GM23248 (cell line): Measurements from ENCODE around the gene PDP2. TPM values are rescaled to one million over a fixed set of nuclear protein-coding genes. Genes with fewer than 3 reads are reported as not detected.
"Not testable (repeated sequence)": the region's sequence is repeated elsewhere in the genome, so short reads cannot be mapped to it uniquely, and the experiment has no call there.

ENCODE experiments used
- DNase-seq: peaks from one replicate; pipeline ENCODE4 v3.0.0-alpha.2; 2015
- H2AFZ ChIP-seq: fragments of 200-600 bp; sonication (generic); 2 replicates; pipeline ENCODE4 v1.6.1; 2016; ENCODE audit warnings: antibody characterized with exemption
- H3F3A ChIP-seq: fragments of 200-600 bp; sonication (generic); 2 replicates; pipeline ENCODE4 v1.6.1; 2016; ENCODE audit warnings: mild to moderate bottlenecking, antibody characterized with exemption, mixed run types; ENCODE audit not compliant: insufficient read depth
- H3K27ac ChIP-seq: fragments of 200-600 bp; sonication (generic); 2 replicates; pipeline ENCODE4 v1.5.1; 2016; ENCODE audit warnings: mild to moderate bottlenecking
- H3K27me3 ChIP-seq: fragments of 200-600 bp; sonication (generic); replicated peaks from 2 replicates; pipeline ENCODE4 v1.6.1; 2016; ENCODE audit warnings: mild to moderate bottlenecking; ENCODE audit not compliant: insufficient read depth
- H3K36me3 ChIP-seq: fragments of 200-600 bp; sonication (generic); 2 replicates; pipeline ENCODE4 v1.6.1; 2016; ENCODE audit warnings: low read depth, mild to moderate bottlenecking
- H3K4me1 ChIP-seq: fragments of 200-600 bp; sonication (generic); 2 replicates; pipeline ENCODE4 v1.6.1; 2016; ENCODE audit warnings: mild to moderate bottlenecking; ENCODE audit not compliant: insufficient read depth
- H3K4me2 ChIP-seq: fragments of 200-600 bp; sonication (generic); one replicate; pipeline ENCODE4 v1.6.1; 2016; ENCODE audit warnings: mild to moderate bottlenecking; ENCODE audit not compliant: unreplicated experiment
- H3K4me3 ChIP-seq: fragments of 200-600 bp; sonication (generic); 2 replicates; pipeline ENCODE4 v1.5.1; 2016; ENCODE audit warnings: mild to moderate bottlenecking
- H3K79me2 ChIP-seq: fragments of 200-600 bp; sonication (generic); 2 replicates; pipeline ENCODE4 v1.6.1; 2016; ENCODE audit warnings: mild to moderate bottlenecking; ENCODE audit not compliant: insufficient read depth
- H3K9ac ChIP-seq: fragments of 200-600 bp; sonication (generic); 2 replicates; pipeline ENCODE4 v1.6.1; 2016; ENCODE audit warnings: mild to moderate bottlenecking
- H3K9me2 ChIP-seq: fragments of 200-600 bp; sonication (generic); 2 replicates; pipeline ENCODE4 v1.6.1; 2016; ENCODE audit warnings: mixed run types, mild to moderate bottlenecking, moderate library complexity; ENCODE audit not compliant: insufficient read depth
- H3K9me3 ChIP-seq: fragments of 200-600 bp; sonication (generic); one replicate; pipeline ENCODE4 v1.6.1; 2017; ENCODE audit warnings: low read depth
- H4K20me1 ChIP-seq: fragments of 200-600 bp; sonication (generic); 2 replicates; pipeline ENCODE4 v1.6.0; 2016; ENCODE audit not compliant: insufficient read depth
- EZH2 ChIP-seq: fragments of 200-600 bp; sonication (generic); IDR thresholded peaks from 2 replicates; pipeline ENCODE4 v1.6.1; 2018; ENCODE audit warnings: antibody characterized with exemption, mild to moderate bottlenecking; ENCODE audit not compliant: insufficient read depth, poor library complexity, severe bottlenecking
- EZH2phosphoT487 ChIP-seq: fragments of 200-600 bp; sonication (generic); IDR thresholded peaks from 2 replicates; pipeline ENCODE4 v1.6.1; 2018; ENCODE audit warnings: antibody characterized with exemption, moderate library complexity, mild to moderate bottlenecking, low read depth; ENCODE audit not compliant: insufficient read depth
- WGBS, 2 experiments: methylation state at CpG; one replicate each; pipeline ENCODE4 v1.1.6; 2015 to 2017; ENCODE audit warnings: low lambda C conversion rate in 2 of 2, low coverage in 1 of 2; ENCODE audit errors: missing lambda C conversion rate in 2 of 2; 5-methylcytosine and 5-hydroxymethylcytosine counted together
- in situ Hi-C: fragments of 300-500 bp; cut with MboI; formaldehyde crosslinking; loops from 2 replicates; pipeline ENCODE4 v1.15.0; 2020
- polyA plus RNA-seq: library from polyadenylated mRNA; unstranded; fragments of >200 nt; fragmentation: Nextera tagmentation; extraction: Ambion mirVana; gene quantifications from 2 replicates; pipeline ENCODE4 v1.2.1, GENCODE V29; 2016
- total RNA-seq: library from RNA; depleted of rRNA; stranded (reverse); fragments of >200 nt; shearing (Covaris generic); gene quantifications from 2 replicates; pipeline ENCODE4 v1.2.3, GENCODE V29; 2014

PDP2 gene
- total and polyA plus RNA-seq, 2 experiments from 2014 or later = 3.3 to 3.9 TPM

GRCh38 chr16:66934138-66934838 lies 54.0 kb downstream of the PDP2 start, which contains the start of gene CIAO2B:
CIAO2B (minus strand) TSS chr16:66934402; CDS start chr16:66934364, 38 bp downstream.
- Histone ChIP-seq H3K9ac (peak within 1 kb of the TSS; percentile 90), H3K27ac (peak within 1 kb of the TSS; percentile 59), H3K27me3 (no peaks in the 10 kb centered on the region), H3F3A (peaks cover 5% of the 10 kb centered on the region; the same call in 1 of the 2 replicates), H3K4me3 (peak within 1 kb of the TSS; percentile 84), H3K79me2 (peaks cover 48% of the 10 kb centered on the region), H2AFZ (peak within 1 kb of the TSS; percentile 69), H3K9me3 (no peaks in the 10 kb centered on the region), H3K4me1 (peaks cover 14% of the 10 kb centered on the region; the same call in 1 of the 2 replicates), H3K4me2 (peak within 1 kb of the TSS; percentile 99), H3K9me2 (no peaks in the 10 kb centered on the region), H4K20me1 (no peaks in the 10 kb centered on the region; the same call in 1 of the 2 replicates), H3K36me3 (peaks cover 3% of the 10 kb centered on the region; the same call in 1 of the 2 replicates)
- in situ Hi-C loops = no loop called here
- DNase-seq = peak; percentile 94
- WGBS, 2 experiments = 0 to 2% methylated on average over 57 to 75 of the region's 76 CpGs
- TF ChIP-seq EZH2 (no peak), EZH2phosphoT487 (no peak)

- H4K20me1 ChIP-seq, H3K9me3 ChIP-seq, in situ Hi-C loops, H3K9me2 ChIP-seq, DNase-seq, H3F3A ChIP-seq, H3K27me3 ChIP-seq, H3K36me3 ChIP-seq: not testable (repeated sequence)
- H3K9ac ChIP-seq = peak overlapping the region; percentile 90
- peaks cover 48% of the 10 kb centered on the region for H3K79me2 ChIP-seq
- peak overlapping the region; percentile 69 for H2AFZ ChIP-seq
- peak overlapping the region; percentile 99 for H3K4me2 ChIP-seq
- H3K4me1 ChIP-seq = peaks cover 14% of the 10 kb centered on the region; the same call in 1 of the 2 replicates
- 1 to 2% methylated on average over 23 to 24 of the region's 24 CpGs for WGBS, 2 experiments
- peak overlapping the region; percentile 84 for H3K4me3 ChIP-seq
- H3K27ac ChIP-seq = peak overlapping the region; percentile 59
Measured at GRCh38 chr16:66934839-66935313, 54.6 kb downstream of the PDP2 start.

- H3K4me3 ChIP-seq = peak within 1 kb of the TSS; percentile 84
- DNase-seq = peak; percentile 86
- no peaks in the 10 kb centered on the region for H3K27me3 ChIP-seq
- H2AFZ ChIP-seq = peak within 1 kb of the TSS; percentile 69
- H3K4me1 ChIP-seq = peaks cover 14% of the 10 kb centered on the region; the same call in 1 of the 2 replicates
- peak within 1 kb of the TSS; percentile 90 for H3K9ac ChIP-seq
- in situ Hi-C loops = no loop called here
- H3K79me2 ChIP-seq = peaks cover 48% of the 10 kb centered on the region
- H3F3A ChIP-seq = no peaks in the 10 kb centered on the region
- H4K20me1 ChIP-seq = no peaks in the 10 kb centered on the region; the same call in 1 of the 2 replicates
- peaks cover 3% of the 10 kb centered on the region; the same call in 1 of the 2 replicates for H3K36me3 ChIP-seq
- peak within 1 kb of the TSS; percentile 59 for H3K27ac ChIP-seq
- WGBS, 2 experiments = 11 to 12% methylated on average over 44 of the region's 44 CpGs
- H3K9me3 ChIP-seq = no peaks in the 10 kb centered on the region
- TF ChIP-seq EZH2phosphoT487 = no peak
- TF ChIP-seq EZH2 = no peak
- H3K4me2 ChIP-seq = peak within 1 kb of the TSS; percentile 99
- H3K9me2 ChIP-seq = no peaks in the 10 kb centered on the region
Measured at GRCh38 chr16:66935314-66936011, 55.1 kb downstream of the PDP2 start, which contains the start of gene CES2. CES2 (plus strand) TSS chr16:66935516; CDS start chr16:66935636, 120 bp downstream.

GRCh38 chr16:66936462-66936861 lies 56.1 kb downstream of the PDP2 start:
- TF ChIP-seq EZH2phosphoT487 (no peak), EZH2 (no peak)
- Histone ChIP-seq H3K36me3 (peaks cover 3% of the 10 kb centered on the region; the same call in 1 of the 2 replicates), H3K4me2 (no peak overlapping the region), H4K20me1 (no peaks in the 10 kb centered on the region; the same call in 1 of the 2 replicates), H3K9ac (no peak overlapping the region), H3K27ac (no peak overlapping the region), H3K79me2 (peaks cover 48% of the 10 kb centered on the region), H2AFZ (no peak overlapping the region), H3K4me1 (peaks cover 14% of the 10 kb centered on the region; the same call in 1 of the 2 replicates), H3K9me2 (no peaks in the 10 kb centered on the region), H3K27me3 (no peaks in the 10 kb centered on the region), H3F3A (no peaks in the 10 kb centered on the region), H3K4me3 (peak overlapping the region; percentile 84), H3K9me3 (no peaks in the 10 kb centered on the region)
- 86 to 93% methylated on average over 6 of the region's 6 CpGs for WGBS, 2 experiments
- no peak for DNase-seq
- in situ Hi-C loops = no loop called here
